Measurements from ENCODE around the gene ROBO2.

ROBO2 gene

DNA sequence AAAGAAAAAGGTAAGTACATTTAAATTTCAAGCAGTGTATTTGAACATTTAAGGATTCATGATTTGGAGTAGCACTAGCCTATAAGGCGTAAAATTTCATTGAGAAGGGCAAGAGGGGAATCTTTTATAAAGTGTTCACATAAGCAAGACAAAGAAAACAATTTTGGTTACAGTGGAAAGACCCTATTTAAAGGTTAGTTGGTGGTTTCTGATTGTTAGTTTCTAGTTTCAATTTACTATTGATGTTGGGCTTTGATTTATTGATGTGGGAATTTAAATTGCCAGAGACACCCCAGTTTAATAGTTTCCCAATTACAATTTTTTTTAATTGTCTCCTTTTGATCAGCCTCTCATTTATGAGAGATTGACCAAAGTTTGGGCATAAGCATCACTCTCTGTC, 19.5 kb downstream of the ROBO2 start:
- no peak overlapping the region for H3K4me3 ChIP-seq (ENCODE audit: control insufficient read depth, low read depth, low read length)
- DNase-seq (ENCODE audit: low read depth), result no peak
- TF ChIP-seq, protein P1, sequence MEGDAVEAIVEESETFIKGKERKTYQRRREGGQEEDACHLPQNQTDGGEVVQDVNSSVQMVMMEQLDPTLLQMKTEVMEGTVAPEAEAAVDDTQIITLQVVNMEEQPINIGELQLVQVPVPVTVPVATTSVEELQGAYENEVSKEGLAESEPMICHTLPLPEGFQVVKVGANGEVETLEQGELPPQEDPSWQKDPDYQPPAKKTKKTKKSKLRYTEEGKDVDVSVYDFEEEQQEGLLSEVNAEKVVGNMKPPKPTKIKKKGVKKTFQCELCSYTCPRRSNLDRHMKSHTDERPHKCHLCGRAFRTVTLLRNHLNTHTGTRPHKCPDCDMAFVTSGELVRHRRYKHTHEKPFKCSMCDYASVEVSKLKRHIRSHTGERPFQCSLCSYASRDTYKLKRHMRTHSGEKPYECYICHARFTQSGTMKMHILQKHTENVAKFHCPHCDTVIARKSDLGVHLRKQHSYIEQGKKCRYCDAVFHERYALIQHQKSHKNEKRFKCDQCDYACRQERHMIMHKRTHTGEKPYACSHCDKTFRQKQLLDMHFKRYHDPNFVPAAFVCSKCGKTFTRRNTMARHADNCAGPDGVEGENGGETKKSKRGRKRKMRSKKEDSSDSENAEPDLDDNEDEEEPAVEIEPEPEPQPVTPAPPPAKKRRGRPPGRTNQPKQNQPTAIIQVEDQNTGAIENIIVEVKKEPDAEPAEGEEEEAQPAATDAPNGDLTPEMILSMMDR (IDR thresholded peaks at IDR 0.05; ENCODE audit: control insufficient read depth, insufficient read depth, low read depth, low read length, missing control alignments), result no peak

DNA sequence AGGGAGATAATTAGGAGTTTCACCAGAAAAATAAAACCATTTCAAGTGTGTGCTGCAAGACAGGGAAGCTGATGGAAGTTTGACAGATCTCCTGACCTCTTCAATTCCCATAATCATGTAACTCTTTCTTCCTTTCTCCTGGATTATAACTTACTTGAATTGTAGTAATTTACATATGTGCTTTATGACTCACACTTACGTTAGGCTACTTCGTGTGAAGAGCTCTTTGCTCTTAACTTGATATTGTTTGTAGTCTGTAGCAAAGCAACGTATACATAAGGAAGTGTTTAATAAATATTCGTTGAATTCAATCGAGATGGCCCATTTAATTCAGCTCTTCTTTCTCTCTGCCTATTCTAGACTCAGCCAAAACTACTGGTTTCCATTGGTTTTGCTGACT, 23.5 kb downstream of the ROBO2 start:
- TF ChIP-seq, protein P1 (IDR thresholded peaks at IDR 0.05; ENCODE audit: control insufficient read depth, insufficient read depth, low read depth, low read length, missing control alignments), result no peak
- H3K4me3 ChIP-seq (ENCODE audit: control insufficient read depth, low read depth, low read length), result no peak overlapping the region
- no peak for DNase-seq (ENCODE audit: low read depth)

DNA sequence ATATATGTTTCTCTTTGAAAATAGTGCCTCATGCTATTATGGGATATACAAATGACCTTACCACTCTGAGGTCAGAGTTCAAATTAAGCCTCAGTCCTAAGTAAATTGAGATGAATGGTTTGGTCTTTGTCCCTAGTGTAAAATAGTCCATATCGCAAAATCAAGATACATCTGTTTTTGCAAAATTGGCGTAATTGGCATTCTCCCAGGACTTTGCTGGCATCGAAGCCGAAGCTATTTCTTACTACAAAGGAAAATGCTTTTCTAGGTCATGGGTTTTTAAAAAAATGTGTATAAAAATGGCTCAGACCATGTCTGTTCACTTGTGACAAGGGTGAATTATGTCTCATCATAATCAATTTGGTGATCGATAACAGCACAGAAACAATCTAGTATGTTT, 25.9 kb downstream of the ROBO2 start:
- no peak for DNase-seq (ENCODE audit: low read depth)
- no peak overlapping the region for H3K4me3 ChIP-seq (ENCODE audit: control insufficient read depth, low read depth, low read length)
- TF ChIP-seq, protein P1 (IDR thresholded peaks at IDR 0.05; ENCODE audit: control insufficient read depth, insufficient read depth, low read depth, low read length, missing control alignments), result no peak

DNA sequence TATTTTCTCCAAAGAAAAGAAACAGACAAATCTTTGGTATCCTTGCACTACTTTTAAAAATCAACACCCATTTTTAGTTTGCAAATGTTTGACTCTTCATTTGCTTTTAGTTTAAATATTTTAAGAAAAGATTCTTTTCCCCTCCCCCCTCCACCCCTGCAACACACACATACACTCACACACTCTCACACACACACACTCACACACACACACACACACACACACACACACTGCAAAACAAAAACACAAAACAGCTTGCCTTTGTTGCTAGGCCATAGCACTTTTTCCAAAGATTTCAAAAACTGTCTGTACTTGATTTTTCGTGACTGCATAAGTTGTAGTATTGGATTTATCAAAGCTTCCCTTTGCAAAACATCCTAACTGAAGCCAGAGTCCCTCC, 26.9 kb downstream of the ROBO2 start:
- DNase-seq (ENCODE audit: low read depth), result no peak
- TF ChIP-seq, protein P1 (IDR thresholded peaks at IDR 0.05; ENCODE audit: control insufficient read depth, insufficient read depth, low read depth, low read length, missing control alignments), result no peak
- H3K4me3 ChIP-seq (ENCODE audit: control insufficient read depth, low read depth, low read length), result no peak overlapping the region

DNA sequence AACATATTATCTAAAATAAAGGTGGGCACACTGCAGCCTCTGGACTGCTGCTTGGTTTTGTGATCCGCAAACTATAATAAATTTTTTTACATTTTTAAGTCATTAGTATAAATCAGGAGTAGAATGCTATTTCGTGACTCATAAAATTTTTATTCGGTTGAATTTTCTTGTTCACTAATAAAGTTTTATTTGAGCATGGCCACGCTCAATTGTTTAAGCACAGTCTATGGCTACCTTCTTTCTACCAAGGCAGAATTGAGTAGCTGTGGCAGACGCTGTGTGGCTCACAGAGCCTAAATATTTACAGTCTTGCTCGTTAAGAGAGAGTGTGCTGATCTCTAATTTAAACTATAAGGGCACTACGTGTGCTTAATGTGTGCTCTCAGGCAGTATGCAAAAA, 28.9 kb downstream of the ROBO2 start:
- H3K4me3 ChIP-seq (ENCODE audit: control insufficient read depth, low read depth, low read length), result no peak overlapping the region
- TF ChIP-seq, protein P1 (IDR thresholded peaks at IDR 0.05; ENCODE audit: control insufficient read depth, insufficient read depth, low read depth, low read length, missing control alignments), result no peak
- no peak for DNase-seq (ENCODE audit: low read depth)

DNA sequence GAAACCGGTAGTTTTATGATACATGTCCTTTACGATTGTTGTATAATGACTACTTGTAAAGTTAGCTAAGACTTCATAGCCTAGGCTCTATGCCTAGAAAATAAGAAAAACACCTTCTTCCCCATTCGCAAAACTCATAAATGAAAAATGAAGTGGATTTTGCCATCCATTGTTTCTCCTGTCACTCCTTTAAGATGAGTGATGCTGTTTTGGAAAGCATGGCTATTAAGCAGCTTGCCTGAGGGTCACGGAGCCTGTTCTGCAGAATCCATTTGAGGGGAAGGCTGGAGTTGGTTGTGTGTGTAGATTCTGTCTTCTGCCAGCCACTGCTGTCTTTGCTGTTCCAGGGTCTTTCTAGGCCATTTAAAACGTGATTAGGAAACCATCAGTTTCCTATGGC, 31.5 kb downstream of the ROBO2 start:
- DNase-seq (ENCODE audit: low read depth), result no peak
- TF ChIP-seq, protein P1 (IDR thresholded peaks at IDR 0.05; ENCODE audit: control insufficient read depth, insufficient read depth, low read depth, low read length, missing control alignments), result no peak

DNA sequence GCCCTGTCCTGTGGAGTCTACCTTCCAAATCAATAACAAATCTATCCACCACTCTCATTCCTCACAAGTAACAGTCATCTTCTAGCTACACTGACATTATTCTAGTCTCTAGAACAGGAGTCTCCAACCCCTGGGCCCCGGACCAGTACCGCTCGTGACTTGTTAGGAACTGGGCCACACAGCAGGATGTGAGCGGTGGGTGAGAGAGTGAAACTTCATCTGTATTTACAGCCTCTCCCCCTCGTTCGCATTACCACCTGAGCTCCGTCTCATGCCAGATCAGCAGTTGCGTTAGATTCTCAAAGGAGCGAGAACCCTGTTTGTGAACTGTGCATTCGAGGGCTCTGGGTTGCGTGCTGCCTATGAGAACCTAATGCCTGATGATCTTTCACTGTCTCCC, 31.9 kb downstream of the ROBO2 start:
- DNase-seq (ENCODE audit: low read depth), result no peak
- no peak overlapping the region for H3K4me3 ChIP-seq (ENCODE audit: control insufficient read depth, low read depth, low read length)
- TF ChIP-seq, protein P1 (IDR thresholded peaks at IDR 0.05; ENCODE audit: control insufficient read depth, insufficient read depth, low read depth, low read length, missing control alignments), result no peak

More for the DNA sequence above, 31.5 kb downstream of the ROBO2 start:
- no peak overlapping the region for H3K4me3 ChIP-seq (ENCODE audit: control insufficient read depth, low read depth, low read length)
